Measurements from ENCODE around the gene NEUROD6. TPM values are rescaled to one million over a fixed set of nuclear protein-coding genes. Genes with fewer than 3 reads are reported as not detected.

NEUROD6 gene
- polyA plus RNA-seq = 0.11 and 21.4 TPM in 2 replicates

GRCh38 chr7:31340603-31341002, at the start of gene NEUROD6:
Gene NEUROD6, minus strand, starts transcription at chr7:31340726. Its CDS starts 1,458 bp downstream, at chr7:31339268.

Other genes with a start within 250 kb of the NEUROD6 start
- 2.0 TPM in 1 of 2 replicates, not detected in the other for gene ITPRID1, start 173.4 kb upstream of the NEUROD6 start, polyA plus RNA-seq

Data from Purkinje cell (primary cell).